OCI-LY3 (cell line): ENCODE data around the gene LPCAT4.

Experiments used
- H2AFZ ChIP-seq: fragments of 200-600, 300-600 bp; shearing (Covaris generic); 2 replicates; pipeline ENCODE4 v1.6.0; 2014; ENCODE audit warnings: antibody characterized with exemption, low read depth, low read length
- H3K27ac ChIP-seq: fragments of 200-600, 300-600 bp; sonication (generic); 2 replicates; pipeline ENCODE4 v1.5.1; 2014; ENCODE audit warnings: mild to moderate bottlenecking, low read length, moderate library complexity, mixed read lengths
- H3K27me3 ChIP-seq: fragments of 200-600, 300-600 bp; sonication (generic); 2 replicates; pipeline ENCODE4 v1.6.1; 2014; ENCODE audit warnings: low read depth, low read length, mixed read lengths
- H3K36me3 ChIP-seq: fragments of 200-600, 300-600 bp; sonication (generic); replicated peaks from 2 replicates; pipeline ENCODE3; 2014; ENCODE audit warnings: low read depth, low read length, mixed read lengths
- H3K4me1 ChIP-seq: fragments of 300-600, 200-600 bp; sonication (generic); 2 replicates; pipeline ENCODE4 v1.6.1; 2014; ENCODE audit warnings: low read length, mixed read lengths
- H3K4me2 ChIP-seq: fragments of 200-600, 300-600 bp; sonication (generic); 2 replicates; pipeline ENCODE4 v1.6.1; 2014; ENCODE audit warnings: low read length, mixed read lengths
- H3K4me3 ChIP-seq: fragments of 300-600, 200-600 bp; sonication (generic); 2 replicates; pipeline ENCODE4 v1.5.1; 2014; ENCODE audit warnings: antibody characterized with exemption, mild to moderate bottlenecking, low read length, moderate library complexity
- H3K79me2 ChIP-seq: fragments of 300-600, 200-600 bp; shearing (Covaris generic); 2 replicates; pipeline ENCODE4 v1.6.1; 2014; ENCODE audit warnings: mild to moderate bottlenecking, low read length, mixed read lengths
- H3K9ac ChIP-seq: fragments of 300-600, 200-600 bp; shearing (Covaris generic); 2 replicates; pipeline ENCODE4 v1.6.0; 2014; ENCODE audit warnings: mild to moderate bottlenecking, low read length, moderate library complexity
- H3K9me3 ChIP-seq: fragments of 200-600, 300-600 bp; shearing (Covaris generic); 2 replicates; pipeline ENCODE4 v1.6.1; 2014; ENCODE audit warnings: low read length, mixed read lengths; ENCODE audit not compliant: insufficient read depth
- H4K20me1 ChIP-seq: fragments of 200-600, 300-600 bp; sonication (generic); 2 replicates; pipeline ENCODE4 v1.6.1; 2016; ENCODE audit warnings: low read length, mixed read lengths; ENCODE audit not compliant: insufficient read depth
- EZH2phosphoT487 ChIP-seq: fragments of 200-600 bp; shearing (Covaris generic); IDR thresholded peaks from 2 replicates; pipeline ENCODE4 v1.6.1; 2018; ENCODE audit warnings: antibody characterized with exemption, mixed run types, low read depth
- TF ChIP-seq, protein P1 (sequence below): fragments of 200-600, 300-600 bp; sonication (generic); IDR thresholded peaks from 2 replicates; pipeline ENCODE4 v1.5.1; 2014; ENCODE audit warnings: antibody characterized with exemption, low read length, low read depth

Gene LPCAT4

GRCh38 chr15:34336991-34337556 lies 29.9 kb downstream of the LPCAT4 start:
- H3K9me3 ChIP-seq, result no peaks in the 10 kb centered on the region
- peak overlapping the region; percentile 38; the same call in 1 of the 2 replicates for H3K27ac ChIP-seq
- H3K36me3 ChIP-seq, result peaks cover 20% of the 10 kb centered on the region
- H3K79me2 ChIP-seq, result peaks cover 12% of the 10 kb centered on the region
- TF ChIP-seq EZH2phosphoT487, result no peak
- TF ChIP-seq, protein P1, sequence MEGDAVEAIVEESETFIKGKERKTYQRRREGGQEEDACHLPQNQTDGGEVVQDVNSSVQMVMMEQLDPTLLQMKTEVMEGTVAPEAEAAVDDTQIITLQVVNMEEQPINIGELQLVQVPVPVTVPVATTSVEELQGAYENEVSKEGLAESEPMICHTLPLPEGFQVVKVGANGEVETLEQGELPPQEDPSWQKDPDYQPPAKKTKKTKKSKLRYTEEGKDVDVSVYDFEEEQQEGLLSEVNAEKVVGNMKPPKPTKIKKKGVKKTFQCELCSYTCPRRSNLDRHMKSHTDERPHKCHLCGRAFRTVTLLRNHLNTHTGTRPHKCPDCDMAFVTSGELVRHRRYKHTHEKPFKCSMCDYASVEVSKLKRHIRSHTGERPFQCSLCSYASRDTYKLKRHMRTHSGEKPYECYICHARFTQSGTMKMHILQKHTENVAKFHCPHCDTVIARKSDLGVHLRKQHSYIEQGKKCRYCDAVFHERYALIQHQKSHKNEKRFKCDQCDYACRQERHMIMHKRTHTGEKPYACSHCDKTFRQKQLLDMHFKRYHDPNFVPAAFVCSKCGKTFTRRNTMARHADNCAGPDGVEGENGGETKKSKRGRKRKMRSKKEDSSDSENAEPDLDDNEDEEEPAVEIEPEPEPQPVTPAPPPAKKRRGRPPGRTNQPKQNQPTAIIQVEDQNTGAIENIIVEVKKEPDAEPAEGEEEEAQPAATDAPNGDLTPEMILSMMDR, result no peak
- no peaks in the 10 kb centered on the region for H4K20me1 ChIP-seq
- H2AFZ ChIP-seq, result peak overlapping the region; percentile 79
- H3K4me2 ChIP-seq, result peak overlapping the region; percentile 91
- H3K9ac ChIP-seq, result peak overlapping the region; percentile 72
- H3K4me1 ChIP-seq, result peaks cover 36% of the 10 kb centered on the region
- H3K4me3 ChIP-seq, result peak overlapping the region; percentile 88
- no peaks in the 10 kb centered on the region for H3K27me3 ChIP-seq

GRCh38 chr15:34336231-34336990 lies 30.6 kb downstream of the LPCAT4 start:
- no peak for TF ChIP-seq EZH2phosphoT487
- TF ChIP-seq, protein P1, result no peak
- no peak overlapping the region for H3K27ac ChIP-seq

GRCh38 chr15:34335176-34336032 lies 31.6 kb downstream of the LPCAT4 start:
- TF ChIP-seq, protein P1, result no peak
- no peak for TF ChIP-seq EZH2phosphoT487
- H3K9me3 ChIP-seq, result no peaks in the 10 kb centered on the region
- H3K27ac ChIP-seq, result peak overlapping the region; percentile 16; the same call in 1 of the 2 replicates
- peak overlapping the region; percentile 19; the same call in 1 of the 2 replicates for H3K4me3 ChIP-seq
- no peaks in the 10 kb centered on the region for H3K27me3 ChIP-seq
- H2AFZ ChIP-seq, result no peak overlapping the region
- H3K9ac ChIP-seq, result no peak overlapping the region
- H3K4me1 ChIP-seq, result peaks cover 32% of the 10 kb centered on the region
- H4K20me1 ChIP-seq, result no peaks in the 10 kb centered on the region
- H3K36me3 ChIP-seq, result peaks cover 9% of the 10 kb centered on the region
- H3K79me2 ChIP-seq, result no peaks in the 10 kb centered on the region
- H3K4me2 ChIP-seq, result peak overlapping the region; percentile 91

More at GRCh38 chr15:34336231-34336990, 30.6 kb downstream of the LPCAT4 start:
- Histone ChIP-seq H3K4me2 (peak overlapping the region; percentile 91), H3K4me1 (peaks cover 32% of the 10 kb centered on the region), H3K27me3 (no peaks in the 10 kb centered on the region), H3K9ac (peak overlapping the region; percentile 72; the same call in 1 of the 2 replicates), H3K79me2 (peaks cover 6% of the 10 kb centered on the region), H3K36me3 (peaks cover 13% of the 10 kb centered on the region), H3K9me3 (no peaks in the 10 kb centered on the region), H3K4me3 (peak overlapping the region; percentile 88), H4K20me1 (no peaks in the 10 kb centered on the region), H2AFZ (no peak overlapping the region)
